ENCODE results near the gene ABCC8. TPM values are rescaled to one million over a fixed set of nuclear protein-coding genes. Genes with fewer than 3 reads are reported as not detected.

The ABCC8 gene
- total and polyA plus RNA-seq, 4 donors: 1.2 to 14.9 (median 3.1) TPM

GRCh38 chr11:17446482-17446881 is 30.2 kb downstream of the ABCC8 start:
- Histone ChIP-seq H3K4me3 (no peak overlapping the region), H3K9ac (ENCODE audit: insufficient read depth in 1 of 2, low read length in 2 of 2) (no peak overlapping the region), H3K9me3 (ENCODE audit: control insufficient read depth in 4 of 4, insufficient read depth in 3 of 4, low read length in 3 of 4) (peaks cover 0 to 3% (median 0%) of the 10 kb centered on the region in 4 donors), H3K27ac (ENCODE audit: low read depth in 1 of 2, low read length in 1 of 2) (no peak overlapping the region), H3K4me1 (ENCODE audit: control insufficient read depth in 5 of 5, insufficient read depth in 5 of 5, low read length in 5 of 5) (no peaks in the 10 kb centered on the region), H3K27me3 (ENCODE audit: control insufficient read depth in 3 of 3, insufficient read depth in 3 of 3, low read length in 2 of 3) (no peaks in the 10 kb centered on the region), H3K36me3 (ENCODE audit: control insufficient read depth in 4 of 4, insufficient read depth in 4 of 4, low read length in 4 of 4) (no peaks in the 10 kb centered on the region)
- TF ChIP-seq CTCF (IDR thresholded peaks at IDR 0.05; ENCODE audit: control extremely low read depth, extremely low read depth): no peak
- DNase-seq (no peak), ATAC-seq (ENCODE audit: insufficient read depth, low FRiP score) (no peak)
- WGBS, 2 donors: 88 to 91% methylated on average over 2 of the region's 2 CpGs

- Histone ChIP-seq H3K27ac (ENCODE audit: low read depth in 1 of 2, low read length in 1 of 2) (no peak overlapping the region), H3K9me3 (ENCODE audit: control insufficient read depth in 4 of 4, insufficient read depth in 3 of 4, low read length in 3 of 4) (peaks cover 0 to 3% (median 0%) of the 10 kb centered on the region in 4 donors), H3K9ac (ENCODE audit: insufficient read depth in 1 of 2, low read length in 2 of 2) (no peak overlapping the region), H3K4me3 (no peak overlapping the region), H3K27me3 (ENCODE audit: control insufficient read depth in 3 of 3, insufficient read depth in 3 of 3, low read length in 2 of 3) (peaks cover 0 to under 1% (median 0%) of the 10 kb centered on the region in 3 donors), H3K4me1 (ENCODE audit: control insufficient read depth in 5 of 5, insufficient read depth in 5 of 5, low read length in 5 of 5) (no peaks in the 10 kb centered on the region), H3K36me3 (ENCODE audit: control insufficient read depth in 4 of 4, insufficient read depth in 4 of 4, low read length in 4 of 4) (no peaks in the 10 kb centered on the region)
- ATAC-seq (ENCODE audit: insufficient read depth, low FRiP score) (no peak), DNase-seq (no peak)
- no peak for TF ChIP-seq CTCF (IDR thresholded peaks at IDR 0.05; ENCODE audit: control extremely low read depth, extremely low read depth)
- 54 to 63% methylated on average over 5 of the region's 5 CpGs for WGBS, 2 donors
Measured at GRCh38 chr11:17445240-17445795, 31.3 kb downstream of the ABCC8 start.

- no peak overlapping the region for H3K27ac ChIP-seq (ENCODE audit: low read depth in 1 of 2, low read length in 1 of 2)
- no peaks in the 10 kb centered on the region for H3K4me1 ChIP-seq (ENCODE audit: control insufficient read depth in 5 of 5, insufficient read depth in 5 of 5, low read length in 5 of 5)
- peaks cover 0 to 3% (median 0%) of the 10 kb centered on the region in 3 donors for H3K27me3 ChIP-seq (ENCODE audit: control insufficient read depth in 3 of 3, insufficient read depth in 3 of 3, low read length in 2 of 3)
- peaks cover 0 to 3% (median 0%) of the 10 kb centered on the region in 4 donors for H3K9me3 ChIP-seq (ENCODE audit: control insufficient read depth in 4 of 4, insufficient read depth in 3 of 4, low read length in 3 of 4)
- ATAC-seq (ENCODE audit: insufficient read depth, low FRiP score) (no peak), DNase-seq (no peak)
- no peak overlapping the region for H3K9ac ChIP-seq (ENCODE audit: insufficient read depth in 1 of 2, low read length in 2 of 2)
- TF ChIP-seq CTCF (IDR thresholded peaks at IDR 0.05; ENCODE audit: control extremely low read depth, extremely low read depth): no peak
- no peak overlapping the region for H3K4me3 ChIP-seq
- WGBS, 2 donors: 89 to 98% methylated on average over 2 of the region's 2 CpGs
- no peaks in the 10 kb centered on the region for H3K36me3 ChIP-seq (ENCODE audit: control insufficient read depth in 4 of 4, insufficient read depth in 4 of 4, low read length in 4 of 4)
Measured at GRCh38 chr11:17443926-17444690, 32.5 kb downstream of the ABCC8 start.

All from lung (tissue), 12 donors.